Stimulated activated naive CD4-positive, alpha-beta T cell treated with Interleukin-2 at 50 U/mL for 16 hours (primary cell): ENCODE measurements around the gene SHISAL2A.
"Not testable (repeated sequence)": the region's sequence is repeated elsewhere in the genome, so short reads cannot be mapped to it uniquely, and the experiment has no call there.

ENCODE experiments used
- DNase-seq: peaks from one replicate; lab custom pipeline; 2025; lab: John Stamatoyannopoulos, UW

The SHISAL2A gene

GRCh38 chr1:52684545-52684944, 51.6 kb downstream of the SHISAL2A start:
- DNase-seq, result no peak

- peak; percentile 54 for DNase-seq
Observed at GRCh38 chr1:52686261-52686751, 53.3 kb downstream of the SHISAL2A start.

- no peak for DNase-seq
Observed at GRCh38 chr1:52686830-52687229, 53.9 kb downstream of the SHISAL2A start.

- no peak for DNase-seq
Observed at GRCh38 chr1:52691821-52692220, 58.9 kb downstream of the SHISAL2A start.

- no peak for DNase-seq
Observed at GRCh38 chr1:52692697-52693096, 59.7 kb downstream of the SHISAL2A start.

- not testable (repeated sequence) for DNase-seq
Observed at GRCh38 chr1:52693351-52693750, 60.4 kb downstream of the SHISAL2A start.

GRCh38 chr1:52693843-52694242, 60.9 kb downstream of the SHISAL2A start:
- DNase-seq, result no peak

GRCh38 chr1:52695627-52696026, 62.7 kb downstream of the SHISAL2A start:
- no peak for DNase-seq

- DNase-seq, result peak; percentile 51
Observed at GRCh38 chr1:52697795-52698674, 65.1 kb downstream of the SHISAL2A start, which contains the start of gene COA7. COA7 (minus strand) TSS chr1:52698347; CDS start chr1:52698326, 21 bp downstream.

GRCh38 chr1:52702886-52703787, 70.2 kb downstream of the SHISAL2A start:
- peak; percentile 84 for DNase-seq

GRCh38 chr1:52706136-52706670, 73.2 kb downstream of the SHISAL2A start:
- no peak for DNase-seq
